ENCODE data around the gene AFAP1L1. TPM values are rescaled to one million over a fixed set of nuclear protein-coding genes. Genes with fewer than 3 reads are reported as not detected.
A peak's percentile ranks its signal among the peaks of the same experiment; 100 is the strongest.

AFAP1L1 gene
- total and polyA plus RNA-seq, 2 of the 13 experiments (the other 11 are each of a cell fraction or from before 2014, with no cell fraction given) = 0.38 to 1.0 TPM

GRCh38 chr5:149367972-149368645, 96.5 kb downstream of the AFAP1L1 start:
- Histone ChIP-seq H3K4me1 (ENCODE audit: insufficient read depth, low read length) (peaks cover 32% of the 10 kb centered on the region), H3K9ac (ENCODE audit: insufficient read depth, low read depth, low read length) (no peak overlapping the region), H3K27me3 (ENCODE audit: control insufficient read depth in 1 of 2, insufficient read depth in 2 of 2, low read length in 2 of 2) (no peaks in the 10 kb centered on the region; a peak in 1 of 5 replicates), H3K4me3 (replicated peaks in 1 of 3; ENCODE audit: insufficient read depth in 1 of 3, low read depth in 2 of 3, low read length in 3 of 3) (peak overlapping the region in 1 of 3 experiments; percentile 36; a peak in 2 of 6 replicates), H3K9me3 (ENCODE audit: low read length) (no peaks in the 10 kb centered on the region), H3K79me2 (ENCODE audit: insufficient read depth, low read length) (no peaks in the 10 kb centered on the region), H3K4me2 (ENCODE audit: low read depth, low read length) (peak overlapping the region; percentile 83), H2AFZ (ENCODE audit: low read length) (no peak overlapping the region), H3K36me3 (replicated peaks in 1 of 2; ENCODE audit: control insufficient read depth in 1 of 2, insufficient read depth in 2 of 2, low read length in 2 of 2) (no peaks in the 10 kb centered on the region), H3K27ac (ENCODE audit: extremely low read length, insufficient read depth, low read length) (no peak overlapping the region), H4K20me1 (ENCODE audit: insufficient read depth, low read length) (no peaks in the 10 kb centered on the region)
- no TSS peak for BruUV-seq (replicated peaks)
- DNase-seq (ENCODE audit: low spot score) (no peak), FAIRE-seq (no peak), ATAC-seq (no peak)
- in situ Hi-C loops (cut with HindIII; ENCODE audit: extremely low pct_ligation_motif_present, low pct_unique_long_range_greater_than_20kb) = loop anchor here (5.0 kb wide), 1 partner anchor 194 kb away; no protein-coding TSS in a partner anchor
- no peak for TF ChIP-seq PHB2 (IDR thresholded peaks at IDR 0.05; ENCODE audit: partially characterized antibody)
- 0 out of 2 replicates have a peak, but pooled peaks have one; percentile 6 for TF ChIP-seq NRL (CRISPR knock-in tag; IDR thresholded peaks at IDR 0.05; ENCODE audit: borderline replicate concordance)
- WGBS (ENCODE audit: low lambda C conversion rate) = 80% methylated on average over 19 of the region's 22 CpGs
- intact Hi-C loops (cut with micrococcal nuclease; ENCODE audit: unreplicated experiment) = loop anchor here (1.0 kb wide), 2 partner anchors 63 to 196 kb away; no protein-coding TSS in a partner anchor
- ChIA-PET CTCF (ENCODE audit: low intra/inter-chr PET ratio, low total read pairs) (interaction anchor here (0.9 to 2.6 kb wide), 5 partner anchors 23 to 66 kb away, joined by 3 to 23 read pairs (median 10); partner anchors contain the start of gene GRPEL2), POLR2A (interaction anchor here (0.8 to 1.8 kb wide), 6 partner anchors 10 to 55 kb away, joined by 3 to 13 read pairs (median 6); partner anchors contain the start of genes IL17B and PCYOX1L)

- no peaks in the 10 kb centered on the region for H3K27me3 ChIP-seq (ENCODE audit: control insufficient read depth in 1 of 2, insufficient read depth in 2 of 2, low read length in 2 of 2)
- no peak overlapping the region for H3K4me2 ChIP-seq (ENCODE audit: low read depth, low read length)
- H3K4me3 ChIP-seq (replicated peaks in 1 of 3; ENCODE audit: insufficient read depth in 1 of 3, low read depth in 2 of 3, low read length in 3 of 3) = no peak overlapping the region
- H4K20me1 ChIP-seq (ENCODE audit: insufficient read depth, low read length) = no peaks in the 10 kb centered on the region
- H3K4me1 ChIP-seq (ENCODE audit: insufficient read depth, low read length) = peaks cover 24% of the 10 kb centered on the region
- H3K79me2 ChIP-seq (ENCODE audit: insufficient read depth, low read length) = no peaks in the 10 kb centered on the region
- no peak overlapping the region for H2AFZ ChIP-seq (ENCODE audit: low read length)
- intact Hi-C loops (cut with micrococcal nuclease; ENCODE audit: unreplicated experiment) (loop anchor here (1.0 kb wide), 1 partner anchor 54 kb away; no protein-coding TSS in a partner anchor), in situ Hi-C loops (cut with HindIII; ENCODE audit: extremely low pct_ligation_motif_present, low pct_unique_long_range_greater_than_20kb) (loop anchor here (5.0 kb wide), 1 partner anchor 49 kb away; no protein-coding TSS in a partner anchor)
- DNase-seq (ENCODE audit: low spot score) (no peak), FAIRE-seq (no peak), ATAC-seq (no peak)
- no peaks in the 10 kb centered on the region for H3K36me3 ChIP-seq (replicated peaks in 1 of 2; ENCODE audit: control insufficient read depth in 1 of 2, insufficient read depth in 2 of 2, low read length in 2 of 2)
- WGBS (ENCODE audit: low lambda C conversion rate) = 20% methylated on average over 2 of the region's 2 CpGs
- CTCF ChIA-PET (ENCODE audit: low intra/inter-chr PET ratio, low total read pairs) = interaction anchor here (3.2 kb wide), 1 partner anchor 54 kb away, joined by 26 read pairs; no protein-coding TSS in a partner anchor
- H3K27ac ChIP-seq (ENCODE audit: extremely low read length, insufficient read depth, low read length) = no peak overlapping the region
- H3K9me3 ChIP-seq (ENCODE audit: low read length) = no peaks in the 10 kb centered on the region
- BruUV-seq (replicated peaks) = no TSS peak
- no peak overlapping the region for H3K9ac ChIP-seq (ENCODE audit: insufficient read depth, low read depth, low read length)
- TF ChIP-seq NCOR1 (IDR thresholded peaks at IDR 0.05; ENCODE audit: borderline replicate concordance, low read length) (no peak), ZBTB8A (CRISPR knock-in tag; IDR thresholded peaks at IDR 0.05; ENCODE audit: borderline replicate concordance, low read depth) (no peak), ZNF501 (CRISPR knock-in tag; IDR thresholded peaks at IDR 0.05) (0 out of 2 replicates have a peak, but pooled peaks have one; percentile 31), STAT5B (CRISPR knock-in tag; IDR thresholded peaks at IDR 0.05) (no peak)
- POLR2A ChIA-PET = interaction anchor here (1.8 kb wide), 1 partner anchor 50 kb away, joined by 9 read pairs; no protein-coding TSS in a partner anchor
These were observed 99.2 kb downstream of the AFAP1L1 start for GRCh38 chr5:149370878-149371277.

Data from HepG2 (cell line).